ENCODE data around the gene SAAL1.

- TF ChIP-seq CTCF (IDR thresholded peaks at IDR 0.05 in 4 of 5, conservative IDR thresholded peaks at IDR 0.05 in 1 of 5) (no peak), POLR2A (IDR thresholded peaks at IDR 0.05) (no peak)
These were observed 25.4 kb downstream of the SAAL1 start for GRCh38 chr11:18080451-18080850.

Data from gastrocnemius medialis (tissue), 4 donors.